ENCODE measurements around the gene PDE11A. TPM values are rescaled to one million over a fixed set of nuclear protein-coding genes. Genes with fewer than 3 reads are reported as not detected.
"Not testable (repeated sequence)": the region's sequence is repeated elsewhere in the genome, so short reads cannot be mapped to it uniquely, and the experiment has no call there.

Gene PDE11A
- total RNA-seq, 2 donors from 2014 or later, result 1.5 to 1.9 TPM

DNA sequence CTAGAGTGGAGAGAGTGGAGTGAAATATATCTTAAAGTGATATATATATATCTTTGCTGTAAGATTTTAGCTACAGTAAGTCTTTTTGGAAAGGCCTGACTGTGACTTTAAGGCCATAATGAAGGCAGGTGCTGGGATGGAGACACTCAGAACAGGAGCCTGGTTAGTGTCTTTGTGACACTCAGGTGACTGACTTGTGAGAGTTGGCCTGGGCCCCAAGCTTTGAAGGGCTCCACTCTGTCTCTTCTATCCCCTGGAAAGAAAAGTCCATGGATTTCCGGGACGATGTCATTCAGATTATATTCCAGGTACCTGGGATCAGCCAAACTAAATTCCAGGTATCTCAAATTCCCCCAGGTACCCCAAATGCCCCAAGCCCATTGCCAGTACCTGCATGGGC is 276.6 kb downstream of the PDE11A start:
- Mint-ChIP-seq H3K27ac (no peak overlapping the region), H3K27me3 (ENCODE audit: insufficient read depth) (peaks cover 9% of the 10 kb centered on the region), H3K4me3 (no peak overlapping the region), H3K36me3 (ENCODE audit: low read depth) (no peaks in the 10 kb centered on the region), H3K9me3 (no peaks in the 10 kb centered on the region), H3K4me1 (peaks cover 6% of the 10 kb centered on the region)
- Histone ChIP-seq H3K36me3 (ENCODE audit: control insufficient read depth, insufficient read depth, low read length) (no peaks in the 10 kb centered on the region), H3K9ac (ENCODE audit: extremely low read depth, low read length, poor library complexity, severe bottlenecking) (no peak overlapping the region), H3K9me3 (ENCODE audit: control insufficient read depth, low read length) (no peaks in the 10 kb centered on the region), H3K27me3 (ENCODE audit: control insufficient read depth, insufficient read depth, low read length, poor library complexity, severe bottlenecking) (no peaks in the 10 kb centered on the region), H3K4me1 (ENCODE audit: control insufficient read depth, insufficient read depth, low read length) (no peaks in the 10 kb centered on the region), H3K27ac (ENCODE audit: low read depth, low read length) (no peak overlapping the region), H3K4me3 (ENCODE audit: low read length) (no peak overlapping the region)
- TF ChIP-seq, protein P1, sequence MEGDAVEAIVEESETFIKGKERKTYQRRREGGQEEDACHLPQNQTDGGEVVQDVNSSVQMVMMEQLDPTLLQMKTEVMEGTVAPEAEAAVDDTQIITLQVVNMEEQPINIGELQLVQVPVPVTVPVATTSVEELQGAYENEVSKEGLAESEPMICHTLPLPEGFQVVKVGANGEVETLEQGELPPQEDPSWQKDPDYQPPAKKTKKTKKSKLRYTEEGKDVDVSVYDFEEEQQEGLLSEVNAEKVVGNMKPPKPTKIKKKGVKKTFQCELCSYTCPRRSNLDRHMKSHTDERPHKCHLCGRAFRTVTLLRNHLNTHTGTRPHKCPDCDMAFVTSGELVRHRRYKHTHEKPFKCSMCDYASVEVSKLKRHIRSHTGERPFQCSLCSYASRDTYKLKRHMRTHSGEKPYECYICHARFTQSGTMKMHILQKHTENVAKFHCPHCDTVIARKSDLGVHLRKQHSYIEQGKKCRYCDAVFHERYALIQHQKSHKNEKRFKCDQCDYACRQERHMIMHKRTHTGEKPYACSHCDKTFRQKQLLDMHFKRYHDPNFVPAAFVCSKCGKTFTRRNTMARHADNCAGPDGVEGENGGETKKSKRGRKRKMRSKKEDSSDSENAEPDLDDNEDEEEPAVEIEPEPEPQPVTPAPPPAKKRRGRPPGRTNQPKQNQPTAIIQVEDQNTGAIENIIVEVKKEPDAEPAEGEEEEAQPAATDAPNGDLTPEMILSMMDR (conservative IDR thresholded peaks at IDR 0.05), result no peak
- DNase-seq, result no peak
- 87% methylated on average over 2 of the region's 2 CpGs; no CpG with 5 or more reads in 1 of the 2 experiments for WGBS, 2 experiments (ENCODE audit: insufficient coverage in 1 of 2, insufficient read length in 1 of 2)

DNA sequence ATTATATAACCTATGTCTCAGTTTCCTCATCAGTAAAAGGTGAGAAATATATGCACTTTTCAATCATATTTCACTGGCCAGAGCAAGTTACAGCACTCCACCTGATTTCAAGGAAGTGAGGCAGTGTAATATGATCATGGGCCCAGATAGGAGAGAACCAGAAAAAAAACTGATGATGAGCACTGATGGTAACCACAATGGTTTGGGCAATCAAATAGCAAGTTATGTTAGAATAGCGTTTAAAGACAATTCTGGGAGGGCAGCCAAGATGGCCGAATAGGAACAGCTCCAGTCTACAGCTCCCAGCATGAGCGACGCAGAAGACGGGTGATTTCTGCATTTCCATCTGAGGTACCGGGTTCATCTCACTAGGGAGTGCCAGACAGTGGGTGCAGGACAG is 287.4 kb downstream of the PDE11A start:
- not testable (repeated sequence) for H3K36me3 ChIP-seq (ENCODE audit: control insufficient read depth, insufficient read depth, low read length); H3K9me3 ChIP-seq (ENCODE audit: control insufficient read depth, low read length); H3K27ac ChIP-seq (ENCODE audit: low read depth, low read length); H3K4me1 ChIP-seq (ENCODE audit: control insufficient read depth, insufficient read depth, low read length); H3K27ac Mint-ChIP-seq; DNase-seq; H3K4me3 Mint-ChIP-seq; H3K4me3 ChIP-seq (ENCODE audit: low read length); H3K4me1 Mint-ChIP-seq; H3K9ac ChIP-seq (ENCODE audit: extremely low read depth, low read length, poor library complexity, severe bottlenecking); H3K36me3 Mint-ChIP-seq (ENCODE audit: low read depth)
- H3K27me3 Mint-ChIP-seq (ENCODE audit: insufficient read depth), result peaks cover 14% of the 10 kb centered on the region
- peaks cover 16% of the 10 kb centered on the region for H3K9me3 Mint-ChIP-seq
- peaks cover 14% of the 10 kb centered on the region for H3K27me3 ChIP-seq (ENCODE audit: control insufficient read depth, insufficient read depth, low read length, poor library complexity, severe bottlenecking)
- WGBS, 2 experiments (ENCODE audit: insufficient coverage in 1 of 2, insufficient read length in 1 of 2), result 91% methylated on average over 6 of the region's 6 CpGs; no CpG with 5 or more reads in 1 of the 2 experiments

GRCh38 chr2:177784745-177785067 is 287.9 kb downstream of the PDE11A start:
- H3K4me1 Mint-ChIP-seq, result no peaks in the 10 kb centered on the region
- H3K9me3 Mint-ChIP-seq, result peaks cover 16% of the 10 kb centered on the region
- H3K27me3 Mint-ChIP-seq (ENCODE audit: insufficient read depth), result peaks cover 14% of the 10 kb centered on the region
- H3K27ac Mint-ChIP-seq, result no peak overlapping the region
- H3K27me3 ChIP-seq (ENCODE audit: control insufficient read depth, insufficient read depth, low read length, poor library complexity, severe bottlenecking), result peaks cover 16% of the 10 kb centered on the region
- no peak for DNase-seq
- no peaks in the 10 kb centered on the region for H3K4me1 ChIP-seq (ENCODE audit: control insufficient read depth, insufficient read depth, low read length)
- no peak overlapping the region for H3K4me3 ChIP-seq (ENCODE audit: low read length)
- no peak overlapping the region for H3K27ac ChIP-seq (ENCODE audit: low read depth, low read length)
- WGBS, 2 experiments (ENCODE audit: insufficient coverage in 1 of 2, insufficient read length in 1 of 2), result 80 to 82% methylated on average over 1 of the region's 1 CpG
- H3K9me3 ChIP-seq (ENCODE audit: control insufficient read depth, low read length), result peaks cover 5% of the 10 kb centered on the region
- TF ChIP-seq, protein P1 (conservative IDR thresholded peaks at IDR 0.05), result no peak
- no peak overlapping the region for H3K4me3 Mint-ChIP-seq
- peaks cover 5% of the 10 kb centered on the region for H3K36me3 Mint-ChIP-seq (ENCODE audit: low read depth)
- no peak overlapping the region for H3K9ac ChIP-seq (ENCODE audit: extremely low read depth, low read length, poor library complexity, severe bottlenecking)
- no peaks in the 10 kb centered on the region for H3K36me3 ChIP-seq (ENCODE audit: control insufficient read depth, insufficient read depth, low read length)
